ENCODE results near the gene SSTR4. TPM values are rescaled to one million over a fixed set of nuclear protein-coding genes. Genes with fewer than 3 reads are reported as not detected.

Gene SSTR4
- total RNA-seq, 1 donor from 2014 or later: not detected

DNA sequence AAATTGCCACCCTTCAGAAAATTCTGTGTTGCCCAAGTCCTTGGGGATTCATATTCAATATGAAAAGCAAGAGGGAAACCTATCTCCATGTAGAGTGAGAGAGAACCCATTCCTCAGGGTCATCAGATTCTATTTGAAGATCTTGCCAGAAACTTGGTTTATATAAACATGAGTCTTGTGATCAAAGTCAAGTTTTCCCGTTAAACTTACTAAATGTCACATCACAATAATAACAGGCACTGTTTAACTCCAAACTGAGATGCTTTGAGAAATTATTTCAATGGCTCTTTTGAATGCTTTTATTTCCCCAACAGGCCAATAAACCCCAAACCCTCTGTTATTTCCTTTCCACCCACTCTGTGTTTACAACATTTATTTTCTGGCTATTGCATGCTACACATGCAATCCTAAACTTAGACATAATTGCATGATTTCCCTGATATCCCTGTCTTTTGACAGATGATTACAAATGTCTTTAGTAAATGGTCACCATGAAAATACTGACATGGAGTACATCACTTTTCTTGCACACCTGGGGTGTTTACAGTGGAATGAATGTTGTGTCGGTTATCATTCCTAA is 31.1 kb upstream of the SSTR4 start:
- H3K9me3 Mint-ChIP-seq (ENCODE audit: unreplicated experiment): no peaks in the 10 kb centered on the region
- no peak for DNase-seq
- TF ChIP-seq, protein P1, sequence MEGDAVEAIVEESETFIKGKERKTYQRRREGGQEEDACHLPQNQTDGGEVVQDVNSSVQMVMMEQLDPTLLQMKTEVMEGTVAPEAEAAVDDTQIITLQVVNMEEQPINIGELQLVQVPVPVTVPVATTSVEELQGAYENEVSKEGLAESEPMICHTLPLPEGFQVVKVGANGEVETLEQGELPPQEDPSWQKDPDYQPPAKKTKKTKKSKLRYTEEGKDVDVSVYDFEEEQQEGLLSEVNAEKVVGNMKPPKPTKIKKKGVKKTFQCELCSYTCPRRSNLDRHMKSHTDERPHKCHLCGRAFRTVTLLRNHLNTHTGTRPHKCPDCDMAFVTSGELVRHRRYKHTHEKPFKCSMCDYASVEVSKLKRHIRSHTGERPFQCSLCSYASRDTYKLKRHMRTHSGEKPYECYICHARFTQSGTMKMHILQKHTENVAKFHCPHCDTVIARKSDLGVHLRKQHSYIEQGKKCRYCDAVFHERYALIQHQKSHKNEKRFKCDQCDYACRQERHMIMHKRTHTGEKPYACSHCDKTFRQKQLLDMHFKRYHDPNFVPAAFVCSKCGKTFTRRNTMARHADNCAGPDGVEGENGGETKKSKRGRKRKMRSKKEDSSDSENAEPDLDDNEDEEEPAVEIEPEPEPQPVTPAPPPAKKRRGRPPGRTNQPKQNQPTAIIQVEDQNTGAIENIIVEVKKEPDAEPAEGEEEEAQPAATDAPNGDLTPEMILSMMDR (IDR thresholded peaks at IDR 0.05; ENCODE audit: partially characterized antibody, unreplicated experiment): no peak

DNA sequence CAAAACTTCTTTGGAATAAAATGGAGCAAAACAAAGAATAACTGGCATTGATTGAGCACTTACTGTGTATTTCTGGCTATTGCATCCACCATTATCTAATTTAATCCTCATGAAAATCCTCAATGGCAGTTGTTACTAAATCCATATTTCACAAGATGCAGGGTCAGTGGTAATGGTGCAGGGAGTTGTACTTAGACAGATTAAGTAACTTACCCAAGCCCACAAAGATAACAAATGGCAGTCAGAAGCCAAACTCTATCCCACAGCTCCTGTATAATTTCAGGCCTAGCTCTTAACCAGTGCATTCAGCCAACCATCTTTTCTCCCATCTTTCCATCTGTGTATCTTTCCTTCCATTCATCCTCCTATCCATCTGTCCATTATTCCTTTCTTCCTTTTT is 29.3 kb upstream of the SSTR4 start:
- TF ChIP-seq, protein P1 (IDR thresholded peaks at IDR 0.05; ENCODE audit: partially characterized antibody, unreplicated experiment): no peak
- H3K9me3 Mint-ChIP-seq (ENCODE audit: unreplicated experiment): peaks cover 2% of the 10 kb centered on the region
- no peak overlapping the region for H3K4me3 Mint-ChIP-seq (ENCODE audit: unreplicated experiment)
- H3K27ac Mint-ChIP-seq (ENCODE audit: unreplicated experiment): no peak overlapping the region
- no peaks in the 10 kb centered on the region for H3K4me1 Mint-ChIP-seq (ENCODE audit: low read depth, unreplicated experiment)
- peaks cover 4% of the 10 kb centered on the region for H3K27me3 Mint-ChIP-seq (ENCODE audit: unreplicated experiment)
- no peak for DNase-seq
- no peaks in the 10 kb centered on the region for H3K36me3 Mint-ChIP-seq (ENCODE audit: unreplicated experiment)

More for the DNA sequence above, 31.1 kb upstream of the SSTR4 start:
- H3K4me3 Mint-ChIP-seq (ENCODE audit: unreplicated experiment): no peak overlapping the region
- no peaks in the 10 kb centered on the region for H3K36me3 Mint-ChIP-seq (ENCODE audit: unreplicated experiment)
- no peaks in the 10 kb centered on the region for H3K4me1 Mint-ChIP-seq (ENCODE audit: low read depth, unreplicated experiment)
- H3K27me3 Mint-ChIP-seq (ENCODE audit: unreplicated experiment): peaks cover 4% of the 10 kb centered on the region
- H3K27ac Mint-ChIP-seq (ENCODE audit: unreplicated experiment): no peak overlapping the region

DNA sequence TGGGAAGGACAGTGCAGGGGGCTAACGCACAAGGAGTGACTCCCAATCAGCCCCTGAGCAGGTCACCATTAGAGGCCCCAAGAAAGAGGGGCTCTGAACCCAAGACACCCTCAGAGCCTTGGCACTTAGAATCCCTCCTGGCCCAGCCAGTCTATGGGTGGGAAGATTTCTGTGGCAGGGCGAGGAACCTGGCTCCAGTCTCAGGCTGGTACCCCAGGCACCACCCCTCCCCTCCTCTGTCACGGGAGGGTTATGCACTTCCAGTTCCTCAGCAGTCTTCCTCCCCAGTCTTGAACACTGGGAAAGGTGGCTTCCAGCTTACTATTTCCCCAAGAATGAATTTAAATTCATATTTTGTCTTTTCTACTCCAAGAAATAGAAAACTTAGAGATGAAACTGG is 27.6 kb upstream of the SSTR4 start:
- DNase-seq: no peak
- Mint-ChIP-seq H3K4me3 (ENCODE audit: unreplicated experiment) (no peak overlapping the region), H3K27me3 (ENCODE audit: unreplicated experiment) (peaks cover 4% of the 10 kb centered on the region), H3K9me3 (ENCODE audit: unreplicated experiment) (peaks cover 2% of the 10 kb centered on the region), H3K27ac (ENCODE audit: unreplicated experiment) (no peak overlapping the region), H3K4me1 (ENCODE audit: low read depth, unreplicated experiment) (no peaks in the 10 kb centered on the region), H3K36me3 (ENCODE audit: unreplicated experiment) (no peaks in the 10 kb centered on the region)
- TF ChIP-seq, protein P1 (IDR thresholded peaks at IDR 0.05; ENCODE audit: partially characterized antibody, unreplicated experiment): no peak

DNA sequence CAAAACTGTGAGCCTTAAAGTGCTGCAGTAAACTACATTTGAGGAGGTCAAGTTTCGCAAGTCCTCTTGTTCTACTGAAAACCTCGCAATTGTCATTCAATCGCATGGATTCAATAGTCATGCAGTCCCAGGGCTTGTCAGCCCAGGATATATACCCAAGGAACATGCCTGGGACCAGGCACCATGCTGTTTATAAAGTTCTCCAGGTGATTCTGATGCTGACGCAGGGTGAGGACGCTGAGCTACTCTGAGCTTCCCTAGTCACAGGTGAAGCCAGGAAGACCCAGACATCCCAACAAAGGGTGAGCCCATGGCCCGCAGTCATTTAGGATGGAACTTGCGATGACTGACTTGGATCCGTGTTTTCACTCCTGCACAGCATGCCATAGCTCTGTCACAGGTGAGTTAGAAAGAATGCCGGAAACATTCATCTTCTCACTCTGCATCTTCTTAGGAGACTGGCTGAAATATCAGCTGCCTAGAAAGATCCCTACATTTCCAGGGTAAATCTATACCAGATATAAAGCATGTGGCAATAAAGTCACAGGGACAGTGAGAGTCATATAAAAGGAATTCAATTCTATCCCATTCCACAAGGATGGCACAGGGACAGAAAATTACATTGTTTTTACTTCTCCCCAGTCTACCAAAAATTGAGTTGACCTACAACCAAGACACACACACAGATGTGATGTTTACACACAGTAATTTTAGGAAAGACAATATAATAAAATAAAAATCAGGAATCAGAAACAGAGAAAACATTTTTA is 27.0 kb upstream of the SSTR4 start:
- Mint-ChIP-seq H3K27me3 (ENCODE audit: unreplicated experiment) (no peaks in the 10 kb centered on the region), H3K4me1 (ENCODE audit: low read depth, unreplicated experiment) (no peaks in the 10 kb centered on the region), H3K27ac (ENCODE audit: unreplicated experiment) (no peak overlapping the region), H3K9me3 (ENCODE audit: unreplicated experiment) (peaks cover 2% of the 10 kb centered on the region), H3K4me3 (ENCODE audit: unreplicated experiment) (no peak overlapping the region), H3K36me3 (ENCODE audit: unreplicated experiment) (no peaks in the 10 kb centered on the region)
- TF ChIP-seq, protein P1 (IDR thresholded peaks at IDR 0.05; ENCODE audit: partially characterized antibody, unreplicated experiment): no peak
- DNase-seq: no peak

DNA sequence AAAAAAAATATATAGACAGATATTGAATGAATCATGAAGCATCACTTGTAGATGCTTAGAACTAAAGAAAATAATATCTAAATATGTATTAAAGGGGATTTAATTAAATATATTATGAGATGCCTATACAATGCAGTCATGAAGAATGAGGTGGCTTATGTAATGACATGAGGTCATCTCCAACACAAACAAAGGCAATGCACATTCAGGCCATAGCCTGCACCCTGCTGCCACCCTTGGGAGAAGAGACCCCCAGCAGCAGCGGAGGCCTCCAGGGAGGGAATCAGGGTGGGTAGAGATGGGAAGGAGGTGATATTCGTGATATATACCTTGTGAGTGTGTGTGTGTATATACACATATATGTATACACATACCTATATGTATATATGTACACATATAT is 26.4 kb upstream of the SSTR4 start:
- Mint-ChIP-seq H3K4me1 (ENCODE audit: low read depth, unreplicated experiment) (no peaks in the 10 kb centered on the region), H3K4me3 (ENCODE audit: unreplicated experiment) (no peak overlapping the region), H3K9me3 (ENCODE audit: unreplicated experiment) (peaks cover 2% of the 10 kb centered on the region), H3K36me3 (ENCODE audit: unreplicated experiment) (no peaks in the 10 kb centered on the region), H3K27me3 (ENCODE audit: unreplicated experiment) (no peaks in the 10 kb centered on the region), H3K27ac (ENCODE audit: unreplicated experiment) (no peak overlapping the region)
- TF ChIP-seq, protein P1 (IDR thresholded peaks at IDR 0.05; ENCODE audit: partially characterized antibody, unreplicated experiment): no peak
- DNase-seq: no peak

Measured in glutamatergic neuron (in vitro differentiated cells).